Measurements from ENCODE around the gene ALDH1A1.

DNA sequence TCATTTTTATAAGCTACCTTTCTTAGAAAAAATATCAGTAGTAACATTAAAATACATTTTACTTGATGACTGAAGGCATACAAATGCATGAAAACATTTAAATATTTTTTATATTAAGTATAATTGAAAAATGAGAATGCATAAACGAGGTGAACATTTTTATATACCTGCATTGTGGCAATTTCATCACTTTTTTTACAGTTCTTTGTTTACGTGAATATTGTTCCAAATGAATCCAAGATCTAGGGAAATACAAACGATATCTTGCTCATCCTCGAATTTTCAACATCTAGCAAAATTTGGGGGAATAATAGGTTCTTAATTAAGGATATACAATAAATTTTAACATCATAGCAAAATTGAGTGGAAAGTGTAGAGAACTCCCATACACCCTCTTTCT, 45.5 kb upstream of the ALDH1A1 start:
- no peak for TF ChIP-seq POLR2A (IDR thresholded peaks at IDR 0.05)
- TF ChIP-seq, protein P1, sequence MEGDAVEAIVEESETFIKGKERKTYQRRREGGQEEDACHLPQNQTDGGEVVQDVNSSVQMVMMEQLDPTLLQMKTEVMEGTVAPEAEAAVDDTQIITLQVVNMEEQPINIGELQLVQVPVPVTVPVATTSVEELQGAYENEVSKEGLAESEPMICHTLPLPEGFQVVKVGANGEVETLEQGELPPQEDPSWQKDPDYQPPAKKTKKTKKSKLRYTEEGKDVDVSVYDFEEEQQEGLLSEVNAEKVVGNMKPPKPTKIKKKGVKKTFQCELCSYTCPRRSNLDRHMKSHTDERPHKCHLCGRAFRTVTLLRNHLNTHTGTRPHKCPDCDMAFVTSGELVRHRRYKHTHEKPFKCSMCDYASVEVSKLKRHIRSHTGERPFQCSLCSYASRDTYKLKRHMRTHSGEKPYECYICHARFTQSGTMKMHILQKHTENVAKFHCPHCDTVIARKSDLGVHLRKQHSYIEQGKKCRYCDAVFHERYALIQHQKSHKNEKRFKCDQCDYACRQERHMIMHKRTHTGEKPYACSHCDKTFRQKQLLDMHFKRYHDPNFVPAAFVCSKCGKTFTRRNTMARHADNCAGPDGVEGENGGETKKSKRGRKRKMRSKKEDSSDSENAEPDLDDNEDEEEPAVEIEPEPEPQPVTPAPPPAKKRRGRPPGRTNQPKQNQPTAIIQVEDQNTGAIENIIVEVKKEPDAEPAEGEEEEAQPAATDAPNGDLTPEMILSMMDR (IDR thresholded peaks at IDR 0.05): no peak

Measured in esophagus squamous epithelium (tissue), 4 donors.